Right atrium auricular region (tissue), 2 donors: Measurements from ENCODE around the gene KCNJ4. TPM values are rescaled to one million over a fixed set of nuclear protein-coding genes. Genes with fewer than 3 reads are reported as not detected.
"Not testable (repeated sequence)": the region's sequence is repeated elsewhere in the genome, so short reads cannot be mapped to it uniquely, and the experiment has no call there.

Experiments
- DNase-seq: peaks from one replicate; pipeline ENCODE4 v3.0.0-alpha.2; 2019; ENCODE audit warnings: low spot score
- H3K27ac ChIP-seq, 2 donors: fragments of 200-600 bp; sonication (generic); 1 replicate in 1 of 2; 2 replicates in 1 of 2; pipeline ENCODE4 v1.5.1; 2016 to 2019
- H3K27me3 ChIP-seq, 2 donors: fragments of 200-600 bp; sonication (generic); one replicate each; pipeline versions ENCODE4 v1.5.1 to v1.6.0; 2017 to 2019
- H3K36me3 ChIP-seq: fragments of 200-600 bp; sonication (generic); one replicate; pipeline ENCODE4 v1.5.1; 2016
- H3K4me1 ChIP-seq, 2 donors: fragments of 200-600 bp; sonication (generic); one replicate each; pipeline versions ENCODE4 v1.5.1 to v1.6.0; 2017 to 2019
- H3K4me3 ChIP-seq, 2 donors: fragments of 200-600 bp; sonication (generic); 1 replicate in 1 of 2; 2 replicates in 1 of 2; pipeline ENCODE4 v1.5.1; 2017 to 2019; ENCODE audit warnings: mild to moderate bottlenecking in 1 of 2, moderate library complexity in 1 of 2
- H3K9me3 ChIP-seq, 2 donors: fragments of 200-600 bp; sonication (generic); one replicate each; pipeline ENCODE4 v1.5.1; 2019
- CTCF ChIP-seq, 2 donors: fragments of 200-600 bp; sonication (generic); IDR thresholded peaks; one replicate each; pipeline ENCODE4 v1.5.1; 2019; ENCODE audit warnings: antibody characterized with exemption in 2 of 2
- total RNA-seq, 2 donors: library from RNA; depleted of rRNA; stranded (reverse); fragments of >200 nt; gene quantifications; one replicate each; pipeline ENCODE4 v1.1.0, GENCODE V29; 2016

Gene KCNJ4
- total RNA-seq, 2 donors from 2014 or later, result 7.0 to 36.7 TPM

- no peak for TF ChIP-seq CTCF (IDR thresholded peaks at IDR 0.05)
- Histone ChIP-seq H3K4me1 (peaks cover 0 to 26% of the 10 kb centered on the region in 2 donors), H3K27ac (peak overlapping the region; percentile 75 to 80), H3K4me3 (no peak overlapping the region), H3K9me3 (no peaks in the 10 kb centered on the region), H3K27me3 (no peaks in the 10 kb centered on the region), H3K36me3 (no peaks in the 10 kb centered on the region)
- DNase-seq, result no peak
Measured at GRCh38 chr22:38415046-38415445, 40.0 kb downstream of the KCNJ4 start.

- no peaks in the 10 kb centered on the region for H3K27me3 ChIP-seq
- H3K4me3 ChIP-seq, result no peak overlapping the region
- no peaks in the 10 kb centered on the region for H3K36me3 ChIP-seq
- H3K4me1 ChIP-seq, result peaks cover 0 to 26% of the 10 kb centered on the region in 2 donors
- no peaks in the 10 kb centered on the region for H3K9me3 ChIP-seq
- no peak for DNase-seq
- H3K27ac ChIP-seq, result peak overlapping the region; percentile 73 to 75
- no peak for TF ChIP-seq CTCF (IDR thresholded peaks at IDR 0.05)
Measured at GRCh38 chr22:38414009-38414395, 41.0 kb downstream of the KCNJ4 start.

GRCh38 chr22:38413085-38414008, 41.7 kb downstream of the KCNJ4 start:
- H3K4me1 ChIP-seq, result peaks cover 0 to 26% of the 10 kb centered on the region in 2 donors
- H3K4me3 ChIP-seq, result peak overlapping the region; percentile 22 to 47
- no peaks in the 10 kb centered on the region for H3K27me3 ChIP-seq
- DNase-seq, result no peak
- H3K36me3 ChIP-seq, result no peaks in the 10 kb centered on the region
- TF ChIP-seq CTCF (IDR thresholded peaks at IDR 0.05), result no peak
- H3K9me3 ChIP-seq, result no peaks in the 10 kb centered on the region
- H3K27ac ChIP-seq, result peak overlapping the region; percentile 60 to 73

GRCh38 chr22:38412435-38413084, 42.4 kb downstream of the KCNJ4 start:
- DNase-seq, result peak; percentile 57
- peak; percentile 87 to 92 for TF ChIP-seq CTCF (IDR thresholded peaks at IDR 0.05)
- Histone ChIP-seq H3K27ac (peak overlapping the region; percentile 60 to 73), H3K36me3 (no peaks in the 10 kb centered on the region), H3K9me3 (no peaks in the 10 kb centered on the region), H3K4me3 (peak overlapping the region; percentile 22 to 47), H3K27me3 (no peaks in the 10 kb centered on the region), H3K4me1 (peaks cover 0 to 26% of the 10 kb centered on the region in 2 donors)

- H3K36me3 ChIP-seq, result no peaks in the 10 kb centered on the region
- H3K4me1 ChIP-seq, result peaks cover 0 to 26% of the 10 kb centered on the region in 2 donors
- no peak for TF ChIP-seq CTCF (IDR thresholded peaks at IDR 0.05)
- H3K4me3 ChIP-seq, result no peak overlapping the region
- no peaks in the 10 kb centered on the region for H3K9me3 ChIP-seq
- DNase-seq, result peak; percentile 30
- H3K27me3 ChIP-seq, result no peaks in the 10 kb centered on the region
- H3K27ac ChIP-seq, result no peak overlapping the region
Measured at GRCh38 chr22:38411016-38411415, 44.0 kb downstream of the KCNJ4 start.

GRCh38 chr22:38409916-38410315, 45.1 kb downstream of the KCNJ4 start:
- H3K27me3 ChIP-seq, H3K36me3 ChIP-seq, H3K9me3 ChIP-seq, H3K4me3 ChIP-seq, H3K27ac ChIP-seq: not testable (repeated sequence)
- DNase-seq, result peak; percentile 30
- peaks cover 0 to 16% of the 10 kb centered on the region in 2 donors for H3K4me1 ChIP-seq
